Uterus (tissue), 2 donors: ENCODE data around the gene PPP2R2C.

Source experiments
- CTCF ChIP-seq, 4 experiments: fragments of 200-600 bp in 2 of 4; fragments of 450-650 bp in 2 of 4; sonication (generic) in 2 of 4; IDR thresholded peaks; one replicate each; pipeline ENCODE4 v1.5.1; 2016 to 2019; ENCODE audit warnings: antibody characterized with exemption in 4 of 4, mild to moderate bottlenecking in 2 of 4, moderate library complexity in 1 of 4
- POLR2A ChIP-seq, 2 donors: fragments of 450-650 bp; IDR thresholded peaks; one replicate each; pipeline ENCODE4 v1.6.1; 2016; ENCODE audit warnings: antibody characterized with exemption in 2 of 2, mild to moderate bottlenecking in 1 of 2, moderate library complexity in 1 of 2

GRCh38 chr4:6451309-6451708 lies 21.1 kb downstream of the PPP2R2C start:
- no peak for TF ChIP-seq CTCF (IDR thresholded peaks at IDR 0.05)
- no peak for TF ChIP-seq POLR2A (IDR thresholded peaks at IDR 0.05)
